GM12892 (cell line): ENCODE results near the gene GNG13.

Source experiments
- POLR2A ChIP-seq: IDR thresholded peaks from 2 replicates; pipeline ENCODE4 v1.6.1; 2011; ENCODE audit warnings: low read depth, low read length, control low read depth
- TAF1 ChIP-seq: IDR thresholded peaks from 2 replicates; pipeline ENCODE4 v1.6.1; 2011; ENCODE audit warnings: low read depth, mild to moderate bottlenecking, control low read depth, low read length, borderline replicate concordance

GRCh38 chr16:808085-808386, 7.5 kb upstream of the GNG13 start:
- no peak for TF ChIP-seq POLR2A
- no peak for TF ChIP-seq TAF1
